Adrenal gland (tissue), 12 donors: ENCODE measurements around the gene REPS2. TPM values are rescaled to one million over a fixed set of nuclear protein-coding genes. Genes with fewer than 3 reads are reported as not detected.

ENCODE experiments used
- DNase-seq, 7 donors: peaks; one replicate each; pipeline ENCODE4 v3.0.0-alpha.2; 2019 to 2020
- H3K27ac ChIP-seq, 5 donors: fragments of 200-600 bp; sonication (generic) in 4 of 5; 1 replicate in 3 of 5; 2 replicates in 2 of 5; pipeline versions ENCODE4 v1.5.1 to v1.8.0; 2016 to 2020; ENCODE audit warnings: mild to moderate bottlenecking in 1 of 5
- H3K27me3 ChIP-seq: fragments of 200-600 bp; 2 replicates; pipeline ENCODE4 v1.8.0; 2021
- H3K36me3 ChIP-seq, 2 donors: fragments of 200-600 bp; replicated peaks in 1 of 2; 1 replicate in 1 of 2; 2 replicates in 1 of 2; pipeline versions ENCODE4 v1.5.1 to v1.8.0; 2018 to 2022
- H3K4me1 ChIP-seq, 2 donors: fragments of 200-600 bp; replicated peaks in 1 of 2; 1 replicate in 1 of 2; 2 replicates in 1 of 2; pipeline versions ENCODE4 v1.5.1 to v1.8.0; 2018 to 2021
- H3K4me3 ChIP-seq, 4 donors: fragments of 200-600 bp; sonication (generic) in 3 of 4; one replicate each; pipeline ENCODE4 v1.5.1; 2016 to 2018
- H3K9me3 ChIP-seq, 3 donors: fragments of 200-600 bp; sonication (generic) in 1 of 3; replicated peaks in 1 of 3; 1 replicate in 2 of 3; 2 replicates in 1 of 3; pipeline versions ENCODE4 v1.5.1 to v1.8.0; 2016 to 2021
- CTCF ChIP-seq, 6 experiments: fragments of 450-650 bp in 4 of 6; fragments of 200-600 bp in 2 of 6; sonication (generic) in 1 of 6; IDR thresholded peaks; 1 replicate in 5 of 6; 2 replicates in 1 of 6; pipeline versions ENCODE4 v1.5.1 to v1.8.0; 2016 to 2021; ENCODE audit warnings: antibody characterized with exemption in 6 of 6, mild to moderate bottlenecking in 2 of 6, moderate library complexity in 1 of 6
- POLR2A ChIP-seq, 2 donors: fragments of 450-650 bp; IDR thresholded peaks; one replicate each; pipeline ENCODE4 v1.6.1; 2017; ENCODE audit warnings: antibody characterized with exemption in 2 of 2, mild to moderate bottlenecking in 2 of 2, moderate library complexity in 1 of 2
- WGBS, 4 donors: extraction: QIAGEN DNeasy Blood & Tissue Kit in 2 of 4; methylation state at CpG; one replicate each; pipeline versions ENCODE4 v1.1.5 to v1.1.7; 2013 to 2017; 5-methylcytosine and 5-hydroxymethylcytosine counted together
- intact Hi-C, 2 donors: fragments of 100-400 bp; cut with DNase I; formaldehyde crosslinking; loops; one replicate each; pipeline versions ENCODE4 v1.14.1 to v1.15.0; 2022 to 2023
- polyA plus RNA-seq, 3 donors: library from polyadenylated mRNA; stranded (reverse); fragments of 200-250 nt in 2 of 3; fragments of 350-450 nt in 1 of 3; fragmentation: Illumina TruSeq in 1 of 3; extraction: RNeasy Lipid Tissue Mini Kit (QIAGEN cat#74804) in 1 of 3; gene quantifications; one replicate each; pipeline ENCODE4 v1.2.3, GENCODE V29; 2013 to 2014
- total RNA-seq, 9 donors: library from RNA; depleted of rRNA in 4 of 9; stranded (reverse); fragments of >200 nt in 4 of 9; fragments of 120-200 nt in 1 of 9; fragmentation: NEBNext Ultra II Directional in 1 of 9; extraction: Animal tissue kit (Norgen Biotek cat#: 25700) in 1 of 9; gene quantifications; one replicate each; pipeline versions ENCODE4 v1.1.0 to v1.2.4, GENCODE V29; 2013 to 2023
- donor health status: healthy with polysubstance abuse.
- donor health status: Bipolar disorder and iron deficiency.
- donor health status: DM: yes; HTN: yes; CAD: no.
- donor health status: DM: no; HTN: no; CAD: no.
- donor health status: DM: no; HTN: no; CAD: no.
- donor health status: DM: yes; HTN: yes; CAD: no.

The REPS2 gene
- total and polyA plus RNA-seq, 12 donors = 13.9 to 87.0 (median 41.3) TPM

DNA sequence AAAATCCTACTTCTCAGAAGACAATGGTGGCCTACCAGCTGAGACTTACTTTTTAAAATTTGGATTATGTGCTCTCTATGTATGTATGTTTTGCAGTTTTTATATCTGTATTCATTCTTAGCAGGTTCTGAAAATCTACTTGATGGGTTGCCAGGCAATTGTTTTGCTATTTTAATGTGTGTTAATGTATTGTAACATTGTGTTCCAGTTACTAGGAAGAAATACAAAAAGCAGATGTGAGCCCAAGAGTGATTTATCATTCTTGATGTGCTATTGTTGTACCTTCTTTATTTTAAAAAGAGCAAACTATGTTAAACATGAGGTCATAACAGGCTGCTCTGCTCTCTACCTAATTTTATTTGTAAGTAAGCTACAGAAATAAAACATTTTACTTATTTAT, 81.9 kb downstream of the REPS2 start:
- intact Hi-C loops = no loop called here
- Histone ChIP-seq H3K27ac (peak overlapping the region in 1 of 5 donors; percentile 31), H3K36me3 (no peaks in the 10 kb centered on the region), H3K9me3 (no peaks in the 10 kb centered on the region), H3K4me1 (no peaks in the 10 kb centered on the region), H3K4me3 (no peak overlapping the region), H3K27me3 (no peaks in the 10 kb centered on the region)
- no peak for DNase-seq
- TF ChIP-seq CTCF (IDR thresholded peaks at IDR 0.05) (no peak), POLR2A (IDR thresholded peaks at IDR 0.05) (no peak)

GRCh38 chrX:17030092-17030491, 83.6 kb downstream of the REPS2 start:
- no peaks in the 10 kb centered on the region for H3K27me3 ChIP-seq
- intact Hi-C loops = no loop called here
- no peak overlapping the region for H3K4me3 ChIP-seq
- H3K27ac ChIP-seq = no peak overlapping the region
- no peaks in the 10 kb centered on the region for H3K9me3 ChIP-seq
- no peak for DNase-seq
- TF ChIP-seq CTCF (IDR thresholded peaks at IDR 0.05) = no peak
- no peak for TF ChIP-seq POLR2A (IDR thresholded peaks at IDR 0.05)
- H3K36me3 ChIP-seq = no peaks in the 10 kb centered on the region
- 54 to 84% (median 64%) methylated on average over 4 of the region's 4 CpGs for WGBS, 4 donors
- H3K4me1 ChIP-seq = no peaks in the 10 kb centered on the region

DNA sequence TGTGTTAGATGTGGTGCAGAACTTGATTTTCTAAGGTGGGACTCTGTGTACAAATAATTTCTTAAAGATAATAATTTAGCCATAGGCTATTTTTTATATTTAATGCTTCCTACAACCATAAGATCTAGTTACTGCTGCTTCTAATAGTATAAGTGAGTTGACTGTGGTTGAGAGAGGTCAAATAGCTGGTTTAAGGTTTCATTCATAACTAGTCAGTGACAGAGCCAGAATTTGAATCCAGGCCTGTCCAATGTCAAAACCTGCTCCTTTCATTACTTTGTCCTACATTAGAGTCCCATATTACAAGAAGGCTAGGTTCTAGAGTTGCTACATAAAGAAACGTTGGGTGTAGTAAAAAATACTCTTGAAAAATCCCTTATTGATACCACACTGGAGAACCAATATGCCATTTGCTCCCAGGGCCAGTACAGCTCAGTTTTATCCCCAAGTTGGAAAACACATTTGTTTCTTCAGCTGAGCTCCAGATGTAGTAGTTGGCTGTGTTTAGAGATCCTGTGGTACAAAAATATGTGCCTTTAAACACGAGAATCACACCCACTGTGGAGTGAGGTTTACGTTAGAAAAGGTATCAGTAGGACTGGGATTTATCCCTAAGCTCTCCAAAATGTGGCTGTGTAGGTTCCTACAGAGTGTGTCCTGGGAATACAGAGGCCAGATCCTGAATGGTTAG, 84.3 kb downstream of the REPS2 start:
- Histone ChIP-seq H3K4me1 (no peaks in the 10 kb centered on the region), H3K9me3 (no peaks in the 10 kb centered on the region), H3K27ac (peak overlapping the region in 2 of 5 donors; percentile 77 to 85), H3K36me3 (no peaks in the 10 kb centered on the region), H3K4me3 (no peak overlapping the region), H3K27me3 (peaks cover under 1% of the 10 kb centered on the region)
- WGBS, 4 donors = 48 to 82% (median 51%) methylated on average over 1 to 3 of the region's 3 CpGs
- TF ChIP-seq CTCF (IDR thresholded peaks at IDR 0.05) = no peak
- no peak for TF ChIP-seq POLR2A (IDR thresholded peaks at IDR 0.05)
- intact Hi-C loops = no loop called here
- DNase-seq = no peak

- Histone ChIP-seq H3K27ac (peak overlapping the region in 4 of 5 donors; percentile 54 to 85 (median 68)), H3K4me3 (no peak overlapping the region), H3K4me1 (peaks cover 0 to 6% of the 10 kb centered on the region in 2 donors), H3K9me3 (no peaks in the 10 kb centered on the region), H3K27me3 (peaks cover 4% of the 10 kb centered on the region), H3K36me3 (no peaks in the 10 kb centered on the region)
- no peak for DNase-seq
- TF ChIP-seq CTCF (IDR thresholded peaks at IDR 0.05) (no peak), POLR2A (IDR thresholded peaks at IDR 0.05) (no peak)
- intact Hi-C loops = no loop called here
Measured at GRCh38 chrX:17031827-17032226, 85.4 kb downstream of the REPS2 start.
